GM13977 (cell line): ENCODE results near the gene PLB1.

Experiments
- DNase-seq: peaks from one replicate; pipeline ENCODE4 v3.0.0; 2012; ENCODE audit warnings: low spot score
- CTCF ChIP-seq: IDR thresholded peaks from 2 replicates; pipeline ENCODE4 v1.5.1; 2012; ENCODE audit warnings: mild to moderate bottlenecking, control low read depth; ENCODE audit not compliant: insufficient read depth; ENCODE audit errors: extremely low read depth, missing control alignments
- in situ Hi-C: fragments of 300-500 bp; cut with MboI; formaldehyde crosslinking; loops from one replicate; pipeline ENCODE4 v1.12.0; 2022; ENCODE audit warnings: low sequenced_read_pairs, low pct_unique_long_range_greater_than_20kb, mixed read lengths, inconsistent platforms; ENCODE audit not compliant: unreplicated experiment

PLB1 gene

GRCh38 chr2:28613633-28614501 is 118.0 kb downstream of the PLB1 start:
- DNase-seq: no peak
- TF ChIP-seq CTCF: no peak
- in situ Hi-C loops: no loop called here

GRCh38 chr2:28615706-28616105 is 119.8 kb downstream of the PLB1 start:
- no peak for TF ChIP-seq CTCF
- in situ Hi-C loops: no loop called here
- DNase-seq: no peak

- TF ChIP-seq CTCF: no peak
- in situ Hi-C loops: no loop called here
- DNase-seq: no peak
Observed at GRCh38 chr2:28616396-28616999, 120.6 kb downstream of the PLB1 start.

- DNase-seq: no peak
Observed at GRCh38 chr2:28617502-28618184, 121.8 kb downstream of the PLB1 start.

GRCh38 chr2:28618221-28619141 is 122.6 kb downstream of the PLB1 start:
- DNase-seq: no peak
- in situ Hi-C loops: no loop called here
- no peak for TF ChIP-seq CTCF

More at GRCh38 chr2:28617502-28618184, 121.8 kb downstream of the PLB1 start:
- TF ChIP-seq CTCF: no peak
- in situ Hi-C loops: no loop called here
